ENCODE measurements around the gene CLDN5. TPM values are rescaled to one million over a fixed set of nuclear protein-coding genes. Genes with fewer than 3 reads are reported as not detected.

The CLDN5 gene
- total and polyA plus RNA-seq, 10 donors, result 18.1 to 167 (median 63.4) TPM

- Histone ChIP-seq H3K4me1 (no peaks in the 10 kb centered on the region), H3K9me3 (peaks cover 0 to 14% (median 7%) of the 10 kb centered on the region in 8 donors), H3K27me3 (replicated peaks in 1 of 7) (peaks cover 0 to 9% (median 0%) of the 10 kb centered on the region in 7 donors), H3K27ac (peak overlapping the region in 1 of 8 donors; percentile 1), H3K4me3 (no peak overlapping the region), H3K36me3 (no peaks in the 10 kb centered on the region)
- WGBS, 5 donors, result 80 to 92% (median 84%) methylated on average over 11 to 12 of the region's 12 CpGs
- intact Hi-C loops (cut with DNase I; ENCODE audit: low total_unique reads), result no loop called here
- no peak for DNase-seq
- TF ChIP-seq POLR2AphosphoS5 (IDR thresholded peaks at IDR 0.05) (peak in 1 of 3 donors; percentile 32), POLR2A (IDR thresholded peaks at IDR 0.05) (no peak), CTCF (IDR thresholded peaks at IDR 0.05 in 8 of 11, conservative IDR thresholded peaks at IDR 0.05 in 3 of 11) (peak in 1 of 11 experiments; percentile 7)
Measured at GRCh38 chr22:19554834-19555404, 30.7 kb upstream of the CLDN5 start.

GRCh38 chr22:19553201-19553600 is 29.0 kb upstream of the CLDN5 start:
- H3K27me3 ChIP-seq (replicated peaks in 1 of 7), result peaks cover 0 to 9% (median 0%) of the 10 kb centered on the region in 7 donors
- peaks cover 0 to 14% (median 7%) of the 10 kb centered on the region in 8 donors for H3K9me3 ChIP-seq
- 83 to 100% (median 86%) methylated on average over 2 of the region's 2 CpGs for WGBS, 5 donors
- intact Hi-C loops (cut with DNase I; ENCODE audit: low total_unique reads), result no loop called here
- no peak overlapping the region for H3K27ac ChIP-seq
- H3K4me1 ChIP-seq, result no peaks in the 10 kb centered on the region
- H3K36me3 ChIP-seq, result no peaks in the 10 kb centered on the region
- no peak overlapping the region for H3K4me3 ChIP-seq
- no peak for TF ChIP-seq POLR2AphosphoS5 (IDR thresholded peaks at IDR 0.05)
- TF ChIP-seq CTCF (IDR thresholded peaks at IDR 0.05 in 8 of 11, conservative IDR thresholded peaks at IDR 0.05 in 3 of 11), result no peak
- TF ChIP-seq POLR2A (IDR thresholded peaks at IDR 0.05), result no peak
- no peak for DNase-seq

- Histone ChIP-seq H3K36me3 (no peaks in the 10 kb centered on the region), H3K27ac (no peak overlapping the region), H3K9me3 (peaks cover 0 to 14% (median 7%) of the 10 kb centered on the region in 8 donors), H3K4me3 (no peak overlapping the region), H3K4me1 (peaks cover 0 to 6% (median 0%) of the 10 kb centered on the region in 6 donors), H3K27me3 (replicated peaks in 1 of 7) (peaks cover 0 to 16% (median 0%) of the 10 kb centered on the region in 7 donors)
- 82 to 94% (median 92%) methylated on average over 7 of the region's 7 CpGs for WGBS, 5 donors
- intact Hi-C loops (cut with DNase I; ENCODE audit: low total_unique reads), result no loop called here
- no peak for TF ChIP-seq CTCF (IDR thresholded peaks at IDR 0.05 in 8 of 11, conservative IDR thresholded peaks at IDR 0.05 in 3 of 11)
- TF ChIP-seq POLR2AphosphoS5 (IDR thresholded peaks at IDR 0.05), result no peak
- TF ChIP-seq POLR2A (IDR thresholded peaks at IDR 0.05), result no peak
- DNase-seq, result no peak
Measured at GRCh38 chr22:19550382-19550781, 26.2 kb upstream of the CLDN5 start.

GRCh38 chr22:19549428-19549827 is 25.2 kb upstream of the CLDN5 start:
- Histone ChIP-seq H3K4me3 (no peak overlapping the region), H3K27ac (no peak overlapping the region), H3K9me3 (peaks cover 0 to 14% (median 7%) of the 10 kb centered on the region in 8 donors), H3K27me3 (replicated peaks in 1 of 7) (peaks cover 0 to 17% (median 0%) of the 10 kb centered on the region in 7 donors), H3K4me1 (peaks cover 0 to 16% (median 2%) of the 10 kb centered on the region in 6 donors), H3K36me3 (no peaks in the 10 kb centered on the region)
- WGBS, 5 donors, result 77 to 87% (median 81%) methylated on average over 6 to 7 of the region's 7 CpGs
- DNase-seq, result no peak
- intact Hi-C loops (cut with DNase I; ENCODE audit: low total_unique reads), result no loop called here
- TF ChIP-seq CTCF (IDR thresholded peaks at IDR 0.05 in 8 of 11, conservative IDR thresholded peaks at IDR 0.05 in 3 of 11) (no peak), POLR2AphosphoS5 (IDR thresholded peaks at IDR 0.05) (no peak), POLR2A (IDR thresholded peaks at IDR 0.05) (no peak)
